Bronchial epithelial cell (primary cell): ENCODE measurements around the gene MORC1. TPM values are rescaled to one million over a fixed set of nuclear protein-coding genes. Genes with fewer than 3 reads are reported as not detected.

Source experiments
- DNase-seq: peaks from one replicate; pipeline ENCODE4 v3.0.0-alpha.2; 2010; ENCODE audit warnings: low read depth
- FAIRE-seq: peaks from 2 replicates; lab custom pipeline; 2011; peaks lifted over from hg19 to GRCh38; lab: Jason Lieb, UNC
- H3K27me3 ChIP-seq: 2 replicates; pipeline ENCODE4 v1.5.1; 2011; ENCODE audit warnings: low read length; ENCODE audit not compliant: control insufficient read depth, insufficient read depth
- H3K36me3 ChIP-seq: 2 replicates; pipeline ENCODE4 v1.5.1; 2011; ENCODE audit warnings: low read length; ENCODE audit not compliant: control insufficient read depth, insufficient read depth
- H3K4me3 ChIP-seq: 2 replicates; pipeline ENCODE4 v1.5.1; 2011; ENCODE audit warnings: mild to moderate bottlenecking, low read depth, low read length, control low read depth
- total RNA-seq: library from RNA; depleted of rRNA; stranded (reverse); fragments of >200 nt; gene quantifications from 2 replicates; pipeline ENCODE4 v1.2.1, GENCODE V29; 2014
- TF ChIP-seq, protein P1 (sequence below): IDR thresholded peaks from 2 replicates; pipeline ENCODE4 v1.5.1; 2011; ENCODE audit warnings: mild to moderate bottlenecking, moderate library complexity, low read length, control low read depth, inconsistent platforms; ENCODE audit not compliant: insufficient read depth, severe bottlenecking

The MORC1 gene
- total RNA-seq, 1 donor from 2014 or later = not detected

DNA sequence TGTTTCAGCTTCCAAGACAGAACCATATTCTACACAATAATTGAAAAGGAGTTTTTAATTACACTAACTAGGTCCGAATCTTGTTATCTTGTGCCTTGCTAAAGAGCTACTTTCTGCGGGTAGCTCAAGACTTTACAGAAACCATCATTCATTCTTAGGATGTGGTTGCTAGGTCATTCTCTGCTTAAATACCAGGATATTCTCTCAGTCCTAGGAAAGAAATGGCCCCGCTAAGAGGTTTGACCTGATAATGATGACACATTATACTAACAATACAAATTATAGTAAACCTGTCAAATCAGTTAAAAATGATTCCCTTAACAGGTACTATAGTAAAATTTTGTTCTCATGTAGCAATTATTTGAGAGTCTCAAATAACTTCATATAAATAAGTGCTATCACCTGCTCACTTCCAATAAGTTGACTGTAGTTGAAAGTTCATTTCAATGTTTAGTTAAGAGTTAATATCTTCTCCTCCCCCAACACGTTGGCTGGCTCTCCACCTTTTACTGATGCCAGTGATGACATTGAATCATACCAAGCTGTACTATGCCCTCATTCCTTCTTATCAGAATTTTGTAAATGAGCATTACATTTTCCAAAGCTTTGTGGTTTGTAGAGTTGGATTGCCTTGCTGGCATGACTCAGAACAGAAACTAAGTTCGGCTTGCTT lies 15.0 kb upstream of the MORC1 start:
- H3K27me3 ChIP-seq = no peaks in the 10 kb centered on the region
- H3K4me3 ChIP-seq = no peak overlapping the region
- no peaks in the 10 kb centered on the region for H3K36me3 ChIP-seq
- DNase-seq (peak; percentile 8), FAIRE-seq (no peak)
- TF ChIP-seq, protein P1, sequence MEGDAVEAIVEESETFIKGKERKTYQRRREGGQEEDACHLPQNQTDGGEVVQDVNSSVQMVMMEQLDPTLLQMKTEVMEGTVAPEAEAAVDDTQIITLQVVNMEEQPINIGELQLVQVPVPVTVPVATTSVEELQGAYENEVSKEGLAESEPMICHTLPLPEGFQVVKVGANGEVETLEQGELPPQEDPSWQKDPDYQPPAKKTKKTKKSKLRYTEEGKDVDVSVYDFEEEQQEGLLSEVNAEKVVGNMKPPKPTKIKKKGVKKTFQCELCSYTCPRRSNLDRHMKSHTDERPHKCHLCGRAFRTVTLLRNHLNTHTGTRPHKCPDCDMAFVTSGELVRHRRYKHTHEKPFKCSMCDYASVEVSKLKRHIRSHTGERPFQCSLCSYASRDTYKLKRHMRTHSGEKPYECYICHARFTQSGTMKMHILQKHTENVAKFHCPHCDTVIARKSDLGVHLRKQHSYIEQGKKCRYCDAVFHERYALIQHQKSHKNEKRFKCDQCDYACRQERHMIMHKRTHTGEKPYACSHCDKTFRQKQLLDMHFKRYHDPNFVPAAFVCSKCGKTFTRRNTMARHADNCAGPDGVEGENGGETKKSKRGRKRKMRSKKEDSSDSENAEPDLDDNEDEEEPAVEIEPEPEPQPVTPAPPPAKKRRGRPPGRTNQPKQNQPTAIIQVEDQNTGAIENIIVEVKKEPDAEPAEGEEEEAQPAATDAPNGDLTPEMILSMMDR = no peak

DNA sequence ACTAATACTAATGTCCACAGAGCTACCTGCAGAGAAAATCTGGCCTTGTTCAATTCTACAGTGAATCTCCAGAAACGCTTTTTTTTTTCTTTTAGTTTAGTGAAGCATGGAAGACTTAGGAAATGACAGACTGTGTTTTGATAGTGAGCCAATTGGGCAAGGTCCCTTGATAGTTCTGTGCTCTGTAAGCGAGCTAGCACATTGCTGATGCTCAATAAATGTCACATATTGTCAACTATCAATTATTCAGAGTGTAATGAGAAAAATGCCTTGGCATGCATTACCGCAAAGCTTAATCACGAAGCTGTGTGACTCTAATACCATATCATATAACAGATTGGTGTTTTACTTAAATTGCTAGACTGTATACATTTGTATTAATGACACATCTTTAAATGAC lies 13.3 kb upstream of the MORC1 start:
- Histone ChIP-seq H3K27me3 (no peaks in the 10 kb centered on the region), H3K36me3 (no peaks in the 10 kb centered on the region), H3K4me3 (no peak overlapping the region)
- DNase-seq (no peak), FAIRE-seq (no peak)
- TF ChIP-seq, protein P1 = no peak

DNA sequence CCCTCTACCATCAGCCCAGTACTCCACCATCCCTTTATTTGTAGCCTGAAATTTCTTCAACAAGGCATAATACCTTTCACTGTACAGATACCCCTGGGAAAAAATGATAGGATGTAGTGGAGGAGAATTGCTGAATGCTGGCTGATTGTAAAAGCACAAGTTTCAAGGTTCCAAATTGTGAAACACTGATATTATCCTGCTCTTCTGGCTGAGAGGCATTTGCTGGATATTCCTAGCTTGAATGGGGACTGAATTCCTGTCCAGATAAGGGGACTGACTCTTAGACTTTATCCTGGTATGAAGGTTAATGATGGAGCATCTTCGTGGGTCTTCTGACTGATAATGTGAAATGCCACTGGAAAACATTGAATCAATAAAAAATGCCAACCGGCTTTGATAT lies 9.6 kb upstream of the MORC1 start:
- FAIRE-seq = no peak
- no peak for DNase-seq
- Histone ChIP-seq H3K4me3 (no peak overlapping the region), H3K36me3 (no peaks in the 10 kb centered on the region), H3K27me3 (no peaks in the 10 kb centered on the region)
- TF ChIP-seq, protein P1 = no peak

DNA sequence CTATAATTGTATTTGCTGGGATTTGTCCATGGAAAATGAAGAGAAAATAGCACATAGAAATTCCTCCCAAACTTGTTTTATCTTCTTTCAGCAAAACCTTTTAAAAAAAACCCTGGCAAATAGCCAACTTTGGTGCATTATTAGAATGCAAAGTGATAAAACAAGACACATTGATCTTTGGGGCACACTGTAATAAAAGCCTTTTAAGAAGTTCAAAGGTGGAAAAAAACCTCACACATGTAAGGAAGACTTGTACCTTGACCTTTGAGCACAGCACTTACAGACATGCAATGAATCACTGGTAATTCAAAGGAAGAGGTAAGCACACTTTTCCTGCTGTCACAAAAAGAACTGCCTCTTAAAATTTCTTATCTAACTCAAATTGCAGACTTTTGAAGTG lies 8.0 kb upstream of the MORC1 start:
- TF ChIP-seq, protein P1 = no peak
- Histone ChIP-seq H3K36me3 (no peaks in the 10 kb centered on the region), H3K27me3 (no peaks in the 10 kb centered on the region), H3K4me3 (no peak overlapping the region)
- DNase-seq (no peak), FAIRE-seq (no peak)

DNA sequence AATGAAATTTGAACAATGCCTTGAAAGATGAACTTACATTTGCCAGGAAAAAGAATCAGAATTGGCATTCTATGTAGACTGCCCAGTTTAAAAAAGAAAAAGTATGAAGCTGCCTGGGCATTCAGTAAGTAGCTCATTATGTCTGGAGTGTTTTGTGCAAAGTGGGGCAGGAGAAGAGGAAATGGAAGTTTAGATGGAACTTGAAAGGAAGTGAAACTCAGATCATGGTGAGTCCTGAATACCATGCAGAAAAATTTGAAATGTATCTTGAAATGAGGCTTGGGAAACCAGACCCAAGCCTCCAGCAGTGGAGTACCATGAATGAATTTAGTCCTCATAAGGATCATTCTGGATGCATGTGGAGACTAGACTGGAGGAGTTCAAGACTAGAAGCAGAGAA lies 4.8 kb upstream of the MORC1 start:
- TF ChIP-seq, protein P1 = no peak
- DNase-seq (no peak), FAIRE-seq (no peak)
- no peak overlapping the region for H3K4me3 ChIP-seq
- no peaks in the 10 kb centered on the region for H3K27me3 ChIP-seq
- no peaks in the 10 kb centered on the region for H3K36me3 ChIP-seq

DNA sequence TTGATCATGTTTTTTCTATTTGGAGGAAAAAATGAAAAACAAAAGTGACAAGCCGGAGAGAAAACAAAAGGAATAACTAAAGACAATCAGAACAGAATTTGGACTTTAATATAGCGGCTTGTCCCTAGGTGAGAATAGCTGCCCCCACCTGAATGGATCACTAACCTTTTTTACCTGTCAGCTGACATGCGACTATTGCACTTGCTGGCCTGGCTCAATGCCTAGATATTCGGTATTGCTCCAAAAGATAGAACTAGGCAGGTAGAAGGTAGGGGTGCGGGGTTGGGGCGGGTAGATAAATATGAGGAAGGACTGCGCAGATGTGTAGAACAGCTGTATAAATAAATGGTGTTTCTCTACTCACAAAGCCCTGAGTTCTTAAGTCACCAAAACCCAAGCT lies 650 bp upstream of the MORC1 start:
- DNase-seq (no peak), FAIRE-seq (no peak)
- Histone ChIP-seq H3K27me3 (no peaks in the 10 kb centered on the region), H3K36me3 (no peaks in the 10 kb centered on the region), H3K4me3 (no peak overlapping the region)
- TF ChIP-seq, protein P1 = no peak
